NCI-H2227 treated with DMSO at 0.1 percent for 48 hours (cell line): ENCODE measurements around the gene PNMA6E.

Experiments
- DNase-seq: peaks from one replicate; lab custom pipeline; 2025; lab: John Stamatoyannopoulos, UW

The PNMA6E gene

DNA sequence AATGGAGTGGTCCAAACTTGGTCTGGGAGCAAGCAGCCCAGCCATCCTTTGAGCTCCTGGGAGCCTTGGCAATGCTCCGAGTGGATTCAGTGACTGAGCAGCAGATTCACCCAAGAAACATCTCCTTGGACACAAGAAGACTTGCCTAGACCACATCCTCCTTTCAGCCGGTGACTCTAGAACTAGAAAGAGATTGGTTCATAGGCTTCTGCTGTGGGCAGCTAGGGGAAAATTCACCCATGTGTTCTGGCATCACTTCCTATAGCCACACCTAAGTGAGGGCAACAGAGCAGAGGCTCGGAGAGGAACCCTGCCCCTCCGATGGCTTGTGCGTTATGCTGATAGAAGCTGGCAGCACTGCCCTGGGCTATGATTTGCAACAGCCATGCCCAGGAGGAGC, 51.2 kb downstream of the PNMA6E start:
- DNase-seq = no peak

DNA sequence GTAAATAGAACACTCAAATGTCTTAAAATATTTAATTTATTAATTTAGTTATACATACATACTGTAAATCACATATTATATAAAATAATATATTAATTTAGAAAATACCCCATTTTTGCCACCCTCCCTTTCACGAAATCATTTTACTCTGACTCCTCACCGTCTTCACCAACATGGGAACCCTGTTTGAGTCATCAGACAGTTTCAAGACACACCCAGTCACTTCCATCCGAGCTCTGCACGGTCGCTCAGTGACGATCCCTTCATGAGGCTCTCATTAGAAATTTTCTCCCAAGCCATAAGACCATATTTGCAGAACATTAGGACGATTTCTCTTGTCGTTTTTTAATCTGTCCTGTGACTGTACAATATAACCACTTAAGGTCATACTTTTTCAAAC, 52.7 kb downstream of the PNMA6E start:
- DNase-seq = no peak

DNA sequence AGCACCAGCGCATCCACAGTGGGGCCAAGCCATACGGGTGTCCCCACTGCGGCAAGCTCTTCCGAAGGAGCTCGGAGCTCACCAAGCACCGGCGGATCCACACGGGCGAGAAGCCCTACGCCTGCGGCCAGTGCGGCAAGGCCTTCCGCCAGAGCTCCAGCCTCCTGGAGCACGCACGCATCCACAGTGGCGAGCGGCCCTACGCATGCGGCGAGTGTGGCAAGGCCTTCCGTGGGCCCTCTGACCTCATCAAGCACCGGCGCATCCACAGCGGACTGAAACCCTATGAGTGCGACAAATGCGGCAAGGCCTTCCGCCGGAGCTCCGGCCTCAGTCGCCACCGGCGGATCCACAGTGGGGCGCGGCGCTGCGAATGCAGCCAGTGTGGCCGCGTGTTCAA, 53.6 kb downstream of the PNMA6E start:
- no peak for DNase-seq
